A549 (cell line): ENCODE measurements around the gene ADTRP. TPM values are rescaled to one million over a fixed set of nuclear protein-coding genes. Genes with fewer than 3 reads are reported as not detected.

Experiments
- ATAC-seq, 2 experiments: fragments of 200-7000 bp in 1 of 2; fragments of >200 bp in 1 of 2; cut with Nextera tagmentation in 1 of 2; cut with Tn5 transposase in 1 of 2; 3 replicates each; pipeline versions ENCODE4 v1.8.0 to v1.9.1; 2018 to 2020; ENCODE audit warnings: mild to moderate bottlenecking in 1 of 2, moderate library complexity in 1 of 2
- CTCF ChIA-PET: fragments of 300-600 bp; sonication (Branson Sonifier 250); formaldehyde crosslinking; extraction: SDS; loops from one replicate; lab custom pipeline; 2021; ENCODE audit warnings: antibody characterized with exemption, inconsistent platforms; lab: Yijun Ruan, JAX
- POLR2A ChIA-PET: fragments of 350-600 bp; formaldehyde crosslinking; extraction: SDS; loops from one replicate; lab custom pipeline; 2021; ENCODE audit warnings: antibody characterized with exemption, inconsistent platforms; lab: Yijun Ruan, JAX
- DNase-seq, 2 experiments: peaks; one replicate each; pipeline versions ENCODE4 v3.0.0 to v3.0.0-alpha.2; 2011 to 2016; ENCODE audit warnings: low read depth in 1 of 2, low spot score in 1 of 2
- FAIRE-seq: peaks from 2 replicates; lab custom pipeline; 2011; peaks lifted over from hg19 to GRCh38; lab: Jason Lieb, UNC
- H3K27ac ChIP-seq, 2 experiments: fragments of >200 bp; sonication (Bioruptor Twin); formaldehyde crosslinking; 3 replicates each; pipeline ENCODE4 v1.5.1; 2016 to 2017
- H3K4me1 ChIP-seq: fragments of >200 bp; sonication (Bioruptor Twin); formaldehyde crosslinking; 3 replicates; pipeline ENCODE4 v1.6.1; 2016
- H3K4me2 ChIP-seq: fragments of >200 bp; sonication (Bioruptor Twin); formaldehyde crosslinking; 3 replicates; pipeline ENCODE4 v1.6.1; 2016
- H3K4me3 ChIP-seq: fragments of >200 bp; sonication (Bioruptor Twin); formaldehyde crosslinking; 3 replicates; pipeline ENCODE4 v1.5.1; 2016
- H3K9me3 ChIP-seq: fragments of >200 bp; sonication (Bioruptor Twin); formaldehyde crosslinking; 3 replicates; pipeline ENCODE4 v1.6.1; 2016
- CBX8 ChIP-seq: fragments of 200-600 bp; sonication (generic); IDR thresholded peaks from 2 replicates; pipeline ENCODE4 v1.6.1; 2016
- CEBPB ChIP-seq, 2 experiments: fragments of >200 bp in 1 of 2; sonication (Bioruptor Twin) in 1 of 2; formaldehyde crosslinking in 1 of 2; IDR thresholded peaks; 2 replicates each; pipeline ENCODE4 v1.6.1; 2012 to 2016
- CTCF ChIP-seq: fragments of >200 bp; sonication (Bioruptor Twin); formaldehyde crosslinking; IDR thresholded peaks from 3 replicates; pipeline ENCODE4 v1.5.1; 2016
- ELK1 ChIP-seq: fragments of 150-350 bp; IDR thresholded peaks from 2 replicates; pipeline ENCODE4 v1.6.1; 2014; ENCODE audit warnings: low read depth, mild to moderate bottlenecking, low read length
- EP300 ChIP-seq, 2 experiments: fragments of >200 bp; sonication (Bioruptor Twin); formaldehyde crosslinking; IDR thresholded peaks; 2 replicates in 1 of 2; 3 replicates in 1 of 2; pipeline ENCODE4 v1.6.1; 2016 to 2017
- ESRRA ChIP-seq: fragments of 150-350 bp; IDR thresholded peaks from 2 replicates; pipeline ENCODE4 v1.6.1; 2014; ENCODE audit warnings: mild to moderate bottlenecking, low read length, borderline replicate concordance
- FOXS1 ChIP-seq: fragments of 250-450 bp; sonication (Bioruptor Pico); IDR thresholded peaks from 2 replicates; pipeline ENCODE4 v1.5.0; 2020; ENCODE audit warnings: mild to moderate bottlenecking, moderate library complexity
- HDAC2 ChIP-seq: fragments of 200-600 bp; sonication (generic); IDR thresholded peaks from 2 replicates; pipeline ENCODE4 v1.6.1; 2016
- HEYL ChIP-seq: fragments of 250-450 bp; sonication (Bioruptor Pico); IDR thresholded peaks from 2 replicates; pipeline ENCODE4 v1.8.0; 2021; ENCODE audit warnings: mild to moderate bottlenecking, moderate library complexity
- HOXA7 ChIP-seq: fragments of 250-450 bp; sonication (Bioruptor Pico); IDR thresholded peaks from 2 replicates; pipeline ENCODE4 v1.5.0; 2020; ENCODE audit warnings: mild to moderate bottlenecking, moderate library complexity
- KDM1A ChIP-seq: fragments of 200-600 bp; sonication (generic); IDR thresholded peaks from 2 replicates; pipeline ENCODE4 v1.6.1; 2016; ENCODE audit warnings: low read depth, mild to moderate bottlenecking
- KDM5A ChIP-seq: fragments of 200-600 bp; sonication (generic); IDR thresholded peaks from 2 replicates; pipeline ENCODE4 v1.6.1; 2016; ENCODE audit warnings: antibody characterized with exemption, mild to moderate bottlenecking
- MAFK ChIP-seq: fragments of 450-650 bp; IDR thresholded peaks from 2 replicates; pipeline ENCODE4 v1.6.1; 2014; ENCODE audit not compliant: partially characterized antibody
- MAX ChIP-seq: IDR thresholded peaks from 2 replicates; pipeline ENCODE4 v1.6.1; 2012
- NR3C1 ChIP-seq: fragments of >200 bp; sonication (Bioruptor Twin); formaldehyde crosslinking; IDR thresholded peaks from 3 replicates; pipeline ENCODE4 v1.6.1; 2017
- PHF8 ChIP-seq: fragments of 200-600 bp; sonication (generic); IDR thresholded peaks from 2 replicates; pipeline ENCODE4 v1.6.1; 2016; ENCODE audit warnings: low read depth, mild to moderate bottlenecking, antibody characterized with exemption, moderate library complexity, borderline replicate concordance
- POLR2AphosphoS2 ChIP-seq: conservative IDR thresholded peaks from 2 replicates; pipeline ENCODE4 v1.6.1; 2012; ENCODE audit warnings: low read length, improper control_type of control experiment, inconsistent platforms
- RAD21 ChIP-seq, 2 experiments: fragments of >200 bp in 1 of 2; sonication (Bioruptor Twin) in 1 of 2; formaldehyde crosslinking in 1 of 2; IDR thresholded peaks in 1 of 2; conservative IDR thresholded peaks in 1 of 2; 2 replicates in 1 of 2; 3 replicates in 1 of 2; pipeline ENCODE4 v1.6.1; 2012 to 2018; ENCODE audit warnings: inconsistent platforms in 1 of 2
- REST ChIP-seq: fragments of 200-600 bp; sonication (generic); IDR thresholded peaks from 2 replicates; pipeline ENCODE4 v1.6.1; 2016; ENCODE audit warnings: antibody characterized with exemption, mild to moderate bottlenecking, moderate library complexity
- WGBS: methylation state at CpG from one replicate; pipeline ENCODE4 v1.1.6; 2017; ENCODE audit errors: missing lambda C conversion rate; 5-methylcytosine and 5-hydroxymethylcytosine counted together
- polyA plus RNA-seq, 4 experiments: library from polyadenylated mRNA; depleted of rRNA in 3 of 4; stranded (reverse); fragments of >200 nt; fragmentation: RNase III in 1 of 4; extraction: RNeasy Plus Mini Kit Qiagen cat#74134 plus additional on column Dnase treatment in 1 of 4; gene quantifications; 2 replicates in 3 of 4; 3 replicates in 1 of 4; pipeline ENCODE4 v1.2.3, GENCODE V29; 2011 to 2017
- small RNA-seq, 6 experiments: library from RNA; depleted of rRNA; stranded (forward); fragments of <200 nt; gene quantifications; one replicate each; pipeline ENCODE3, GENCODE V24; 2012

ADTRP gene
- polyA plus RNA-seq, 2 of the 4 experiments (the other 2 are of a cell fraction), result 0.57 to 0.59 TPM

- CTCF ChIA-PET, result interaction anchor here (0.6 to 3.3 kb wide), 2 partner anchors 566 to 622 kb away, joined by 3 to 8 read pairs; no protein-coding TSS in a partner anchor
- Histone ChIP-seq H3K27ac (no peak overlapping the region), H3K4me3 (no peak overlapping the region), H3K4me1 (no peaks in the 10 kb centered on the region), H3K9me3 (peaks cover 11% of the 10 kb centered on the region; the same call in 1 of the 3 replicates), H3K4me2 (no peak overlapping the region)
- DNase-seq (no peak), FAIRE-seq (no peak), ATAC-seq (no peak)
- TF ChIP-seq PHF8, result no peak
- no peak for TF ChIP-seq KDM5A
- no peak for TF ChIP-seq HDAC2
- TF ChIP-seq NR3C1, result no peak
- TF ChIP-seq POLR2AphosphoS2, result no peak
- no peak for TF ChIP-seq MAFK
- no peak for TF ChIP-seq FOXS1 (CRISPR knock-in tag)
- TF ChIP-seq CEBPB (IDR thresholded peaks at IDR 0.05), result no peak
- TF ChIP-seq KDM1A, result no peak
- TF ChIP-seq CTCF, result no peak
- no peak for TF ChIP-seq HOXA7
- no peak for TF ChIP-seq HEYL (CRISPR knock-in tag)
- no peak for TF ChIP-seq RAD21 (conservative IDR thresholded peaks at IDR 0.05 in 1 of 2, IDR thresholded peaks at IDR 0.05 in 1 of 2)
- no peak for TF ChIP-seq REST
- TF ChIP-seq MAX, result no peak
- TF ChIP-seq CBX8, result no peak
- no peak for TF ChIP-seq EP300 (IDR thresholded peaks at IDR 0.05)
- no peak for TF ChIP-seq ESRRA
- WGBS, result 61% methylated on average over 2 of the region's 2 CpGs
- POLR2A ChIA-PET, result no interaction called here
Observed at GRCh38 chr6:11667876-11668275, 110.7 kb downstream of the ADTRP start.

- Histone ChIP-seq H3K4me1 (no peaks in the 10 kb centered on the region), H3K4me3 (no peak overlapping the region)
- TF ChIP-seq HEYL (CRISPR knock-in tag) (no peak), POLR2AphosphoS2 (no peak), KDM5A (no peak), ELK1 (no peak)
- TF ChIP-seq, all 56 proteins: peak for 0
- WGBS, result 95% methylated on average over 2 of the region's 2 CpGs
- Histone ChIP-seq H3K27ac (no peak overlapping the region), H3K9me3 (peaks cover 10% of the 10 kb centered on the region; the same call in 1 of the 3 replicates), H3K4me2 (no peak overlapping the region)
- POLR2A ChIA-PET, result no interaction called here
- CTCF ChIA-PET, result interaction anchor here (1.3 to 3.3 kb wide), 4 partner anchors 9 to 624 kb away, joined by 3 to 12 read pairs (median 8); partner anchors contain the start of gene EDN1
- DNase-seq, result no peak
- no peak for FAIRE-seq
- no peak for ATAC-seq
Observed at GRCh38 chr6:11665604-11666326, 112.8 kb downstream of the ADTRP start.

Small RNA genes lying within 50 kb of the gene (small RNA-seq; reads per million reads assigned to genes)
- 0 reads per million in 6 experiments for gene RF00272

Other genes with a start within 250 kb of the ADTRP start
- 2.4 and 3.2 TPM in 2 replicates for gene TMEM170B, start 241.1 kb downstream of the ADTRP start, polyA plus RNA-seq (2011; rRNA removed)
- 2.0 to 2.5 TPM (median 2.0 TPM) in 3 replicates for gene TMEM170B, start 241.1 kb downstream of the ADTRP start, polyA plus RNA-seq (2017; fragmentation: RNase III; extraction: RNeasy Plus Mini Kit Qiagen cat#74134 plus additional on column Dnase treatment)
- gene HIVEP1, start 233.5 kb upstream of the ADTRP start, polyA plus RNA-seq (2011; rRNA removed), result 10.5 and 13.1 TPM in 2 replicates
- 5.8 to 6.1 TPM (median 6.1 TPM) in 3 replicates for gene HIVEP1, start 233.5 kb upstream of the ADTRP start, polyA plus RNA-seq (2017; fragmentation: RNase III; extraction: RNeasy Plus Mini Kit Qiagen cat#74134 plus additional on column Dnase treatment)